ENCODE results near the gene MSANTD2. TPM values are rescaled to one million over a fixed set of nuclear protein-coding genes. Genes with fewer than 3 reads are reported as not detected.

Gene MSANTD2
- total RNA-seq, 3 donors from 2014 or later, result 7.2 to 13.6 (median 8.4) TPM

DNA sequence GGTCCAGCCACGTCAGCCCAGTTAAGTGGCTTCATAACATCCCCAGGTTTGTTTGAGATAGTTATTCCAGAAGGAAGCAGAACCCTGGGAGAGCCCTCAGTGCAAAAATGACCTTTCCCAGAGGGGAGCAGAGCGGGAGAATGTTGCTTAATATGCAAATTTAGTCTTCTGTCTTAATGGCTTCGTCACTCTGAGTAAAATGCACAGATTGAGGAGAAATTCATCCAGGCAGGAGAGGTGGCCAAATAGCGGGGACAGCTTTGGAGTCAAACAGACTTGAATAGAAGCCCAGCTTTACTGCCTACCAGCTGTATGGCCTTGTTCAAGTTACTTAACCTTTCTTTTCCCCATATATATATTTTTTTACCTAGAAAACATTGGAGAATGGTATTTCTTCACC, 72.7 kb downstream of the MSANTD2 start:
- H3K4me1 ChIP-seq (ENCODE audit: low read depth), result peaks cover 11% of the 10 kb centered on the region
- H3K9me3 ChIP-seq, result no peaks in the 10 kb centered on the region
- intact Hi-C loops (cut with DNase I, micrococcal nuclease), result no loop called here
- H3K36me3 ChIP-seq (ENCODE audit: low read depth), result no peaks in the 10 kb centered on the region
- ATAC-seq, result no peak
- no peak for DNase-seq
- no peak overlapping the region for H3K4me3 ChIP-seq
- TF ChIP-seq, protein P1, sequence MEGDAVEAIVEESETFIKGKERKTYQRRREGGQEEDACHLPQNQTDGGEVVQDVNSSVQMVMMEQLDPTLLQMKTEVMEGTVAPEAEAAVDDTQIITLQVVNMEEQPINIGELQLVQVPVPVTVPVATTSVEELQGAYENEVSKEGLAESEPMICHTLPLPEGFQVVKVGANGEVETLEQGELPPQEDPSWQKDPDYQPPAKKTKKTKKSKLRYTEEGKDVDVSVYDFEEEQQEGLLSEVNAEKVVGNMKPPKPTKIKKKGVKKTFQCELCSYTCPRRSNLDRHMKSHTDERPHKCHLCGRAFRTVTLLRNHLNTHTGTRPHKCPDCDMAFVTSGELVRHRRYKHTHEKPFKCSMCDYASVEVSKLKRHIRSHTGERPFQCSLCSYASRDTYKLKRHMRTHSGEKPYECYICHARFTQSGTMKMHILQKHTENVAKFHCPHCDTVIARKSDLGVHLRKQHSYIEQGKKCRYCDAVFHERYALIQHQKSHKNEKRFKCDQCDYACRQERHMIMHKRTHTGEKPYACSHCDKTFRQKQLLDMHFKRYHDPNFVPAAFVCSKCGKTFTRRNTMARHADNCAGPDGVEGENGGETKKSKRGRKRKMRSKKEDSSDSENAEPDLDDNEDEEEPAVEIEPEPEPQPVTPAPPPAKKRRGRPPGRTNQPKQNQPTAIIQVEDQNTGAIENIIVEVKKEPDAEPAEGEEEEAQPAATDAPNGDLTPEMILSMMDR (IDR thresholded peaks at IDR 0.05), result no peak

DNA sequence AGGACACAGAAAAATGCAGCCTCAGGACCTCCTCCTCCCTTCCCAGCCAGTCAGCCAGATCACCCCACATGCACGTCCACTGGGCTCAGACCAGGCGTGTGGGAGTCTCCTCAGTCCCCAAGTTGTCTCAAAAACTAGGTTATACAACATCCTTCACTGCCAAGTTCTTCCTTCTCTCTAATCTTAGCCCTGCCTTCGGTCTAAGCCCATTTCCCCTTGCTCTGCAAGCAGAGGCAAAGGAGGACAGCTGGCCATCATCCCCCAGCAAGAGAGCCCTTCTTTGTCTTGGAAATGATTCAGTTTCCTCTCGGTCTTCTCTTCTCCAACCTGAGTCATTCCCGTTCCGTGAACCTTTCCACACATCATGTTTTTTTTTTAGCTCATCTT, 74.5 kb downstream of the MSANTD2 start:
- Histone ChIP-seq H3K4me1 (ENCODE audit: low read depth) (peaks cover 11% of the 10 kb centered on the region), H3K4me3 (no peak overlapping the region), H3K36me3 (ENCODE audit: low read depth) (no peaks in the 10 kb centered on the region), H3K9me3 (no peaks in the 10 kb centered on the region)
- ATAC-seq (no peak), DNase-seq (no peak)
- TF ChIP-seq, protein P1 (IDR thresholded peaks at IDR 0.05), result no peak
- intact Hi-C loops (cut with DNase I, micrococcal nuclease), result no loop called here

DNA sequence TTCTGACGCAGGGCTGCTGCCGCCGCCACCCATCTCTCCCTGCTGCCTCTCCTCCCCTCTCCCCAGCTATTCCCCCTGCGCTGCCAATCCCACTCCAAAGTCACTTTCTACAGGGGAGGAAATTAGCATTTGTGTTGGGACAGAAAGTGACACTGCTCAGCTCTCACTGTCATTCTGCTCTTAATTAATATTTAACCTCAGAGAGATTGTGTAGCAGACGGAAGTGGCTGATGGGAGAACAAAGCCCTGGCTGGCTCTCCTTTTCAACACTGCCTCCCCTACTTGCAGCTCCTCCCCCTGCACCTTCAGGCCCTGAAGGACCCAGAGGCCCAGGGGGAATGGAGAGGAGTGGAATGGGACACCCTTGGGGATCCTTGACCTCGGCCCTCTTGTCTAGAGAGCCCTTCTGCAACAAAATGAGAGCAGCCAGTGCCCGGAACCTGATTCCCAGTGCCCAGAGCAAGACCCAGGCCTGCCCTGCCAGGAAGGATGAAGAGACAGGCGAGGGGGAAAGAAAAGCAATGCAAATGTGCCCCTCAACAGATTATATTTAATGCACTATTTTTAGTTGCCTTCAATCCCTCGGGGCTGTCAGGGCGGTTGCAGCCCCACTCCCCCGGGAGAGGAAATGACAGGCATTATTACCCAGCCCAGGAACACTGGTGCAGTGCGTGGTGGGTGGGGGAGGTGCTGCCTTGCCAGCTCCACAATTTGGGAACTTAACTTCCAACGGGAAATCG, 75.1 kb downstream of the MSANTD2 start:
- Histone ChIP-seq H3K4me1 (ENCODE audit: low read depth) (peaks cover 11% of the 10 kb centered on the region), H3K4me3 (no peak overlapping the region), H3K36me3 (ENCODE audit: low read depth) (no peaks in the 10 kb centered on the region), H3K9me3 (no peaks in the 10 kb centered on the region)
- ATAC-seq (peak; percentile 96), DNase-seq (peak in 2 of 3 donors; percentile 54 to 61)
- intact Hi-C loops (cut with DNase I, micrococcal nuclease), result no loop called here
- TF ChIP-seq, protein P1 (IDR thresholded peaks at IDR 0.05), result no peak

DNA sequence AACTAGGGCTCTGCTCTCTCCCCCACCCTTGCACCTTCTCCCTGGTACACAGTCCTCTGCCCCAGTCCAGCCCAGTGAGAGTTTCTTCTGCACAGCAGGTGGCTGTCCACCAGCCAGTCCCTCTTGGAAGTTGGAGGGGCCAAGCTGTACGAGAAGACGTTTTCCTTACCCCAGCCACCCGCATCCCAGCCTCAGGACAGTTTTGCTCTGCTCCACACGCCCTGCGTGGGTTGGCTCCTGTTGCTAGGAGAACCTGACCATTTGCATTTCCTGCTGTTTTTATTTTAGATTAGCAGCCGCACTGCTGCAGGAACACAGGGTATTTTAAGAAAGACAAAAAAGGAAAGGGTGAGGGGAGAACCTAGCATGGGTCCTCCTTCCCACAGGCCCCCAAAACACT, 78.0 kb downstream of the MSANTD2 start:
- DNase-seq (no peak), ATAC-seq (no peak)
- no peak overlapping the region for H3K4me3 ChIP-seq
- no peaks in the 10 kb centered on the region for H3K36me3 ChIP-seq (ENCODE audit: low read depth)
- no peaks in the 10 kb centered on the region for H3K9me3 ChIP-seq
- TF ChIP-seq, protein P1 (IDR thresholded peaks at IDR 0.05), result no peak
- intact Hi-C loops (cut with DNase I, micrococcal nuclease), result no loop called here
- peaks cover 22% of the 10 kb centered on the region for H3K4me1 ChIP-seq (ENCODE audit: low read depth)

DNA sequence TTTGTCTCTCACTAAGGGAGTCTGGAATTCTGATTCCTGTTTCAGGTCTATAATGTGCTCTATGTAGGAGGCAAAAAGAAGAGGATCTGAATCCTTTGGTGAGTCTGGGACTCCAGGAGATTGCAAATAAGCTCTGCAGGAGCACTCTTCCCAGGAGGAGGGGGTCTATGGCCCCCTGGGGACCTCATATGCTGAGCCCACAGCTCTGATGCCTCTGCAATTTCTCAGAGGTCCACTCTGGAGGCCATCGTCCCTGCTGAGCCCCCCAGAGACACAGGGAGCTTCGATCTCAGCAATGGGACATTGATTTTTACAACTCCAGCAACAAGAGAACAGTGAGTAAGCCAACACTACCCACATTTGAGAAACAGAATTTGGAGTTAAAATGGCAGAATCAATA, 80.7 kb downstream of the MSANTD2 start:
- intact Hi-C loops (cut with DNase I, micrococcal nuclease), result no loop called here
- ATAC-seq, result no peak

More for the DNA sequence above, 80.7 kb downstream of the MSANTD2 start:
- Histone ChIP-seq H3K36me3 (ENCODE audit: low read depth) (no peaks in the 10 kb centered on the region), H3K9me3 (no peaks in the 10 kb centered on the region), H3K4me1 (ENCODE audit: low read depth) (peaks cover 14% of the 10 kb centered on the region), H3K4me3 (no peak overlapping the region)
- TF ChIP-seq, protein P1 (IDR thresholded peaks at IDR 0.05), result no peak
- no peak for DNase-seq
